AG10803 (cell line): ENCODE measurements around the gene STK24.

Source experiments
- DNase-seq: peaks from one replicate; pipeline ENCODE4 v3.0.0; 2010; ENCODE audit warnings: low read depth
- H3K4me3 ChIP-seq: 2 replicates; pipeline ENCODE4 v1.5.1; 2011; ENCODE audit warnings: mild to moderate bottlenecking, low read length, control low read depth
- TF ChIP-seq, protein P1 (sequence below): conservative IDR thresholded peaks from 2 replicates; pipeline ENCODE4 v1.5.1; 2011; ENCODE audit warnings: mild to moderate bottlenecking, low read length, control low read depth, inconsistent platforms

STK24 gene

DNA sequence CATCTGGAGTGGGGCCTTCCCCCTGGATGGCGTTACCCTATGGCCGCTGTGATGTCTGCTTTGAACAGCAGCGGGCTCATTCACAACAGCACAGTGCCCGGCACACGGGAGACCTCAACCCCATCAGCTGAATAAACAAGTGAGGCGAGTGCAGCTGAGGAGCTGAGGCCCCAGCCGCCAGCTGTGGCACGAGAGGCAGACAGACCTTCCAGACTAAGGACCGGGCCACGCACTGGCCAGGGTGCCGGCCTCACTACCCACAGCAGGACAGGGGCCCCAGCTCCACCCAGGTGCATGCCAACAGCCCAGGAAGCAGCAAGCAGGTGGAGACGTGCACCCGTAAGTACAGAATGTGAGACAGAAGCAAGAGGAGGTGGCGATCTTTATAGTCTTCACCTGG lies 39.6 kb downstream of the STK24 start:
- no peak overlapping the region for H3K4me3 ChIP-seq
- TF ChIP-seq, protein P1, sequence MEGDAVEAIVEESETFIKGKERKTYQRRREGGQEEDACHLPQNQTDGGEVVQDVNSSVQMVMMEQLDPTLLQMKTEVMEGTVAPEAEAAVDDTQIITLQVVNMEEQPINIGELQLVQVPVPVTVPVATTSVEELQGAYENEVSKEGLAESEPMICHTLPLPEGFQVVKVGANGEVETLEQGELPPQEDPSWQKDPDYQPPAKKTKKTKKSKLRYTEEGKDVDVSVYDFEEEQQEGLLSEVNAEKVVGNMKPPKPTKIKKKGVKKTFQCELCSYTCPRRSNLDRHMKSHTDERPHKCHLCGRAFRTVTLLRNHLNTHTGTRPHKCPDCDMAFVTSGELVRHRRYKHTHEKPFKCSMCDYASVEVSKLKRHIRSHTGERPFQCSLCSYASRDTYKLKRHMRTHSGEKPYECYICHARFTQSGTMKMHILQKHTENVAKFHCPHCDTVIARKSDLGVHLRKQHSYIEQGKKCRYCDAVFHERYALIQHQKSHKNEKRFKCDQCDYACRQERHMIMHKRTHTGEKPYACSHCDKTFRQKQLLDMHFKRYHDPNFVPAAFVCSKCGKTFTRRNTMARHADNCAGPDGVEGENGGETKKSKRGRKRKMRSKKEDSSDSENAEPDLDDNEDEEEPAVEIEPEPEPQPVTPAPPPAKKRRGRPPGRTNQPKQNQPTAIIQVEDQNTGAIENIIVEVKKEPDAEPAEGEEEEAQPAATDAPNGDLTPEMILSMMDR: no peak
- no peak for DNase-seq

DNA sequence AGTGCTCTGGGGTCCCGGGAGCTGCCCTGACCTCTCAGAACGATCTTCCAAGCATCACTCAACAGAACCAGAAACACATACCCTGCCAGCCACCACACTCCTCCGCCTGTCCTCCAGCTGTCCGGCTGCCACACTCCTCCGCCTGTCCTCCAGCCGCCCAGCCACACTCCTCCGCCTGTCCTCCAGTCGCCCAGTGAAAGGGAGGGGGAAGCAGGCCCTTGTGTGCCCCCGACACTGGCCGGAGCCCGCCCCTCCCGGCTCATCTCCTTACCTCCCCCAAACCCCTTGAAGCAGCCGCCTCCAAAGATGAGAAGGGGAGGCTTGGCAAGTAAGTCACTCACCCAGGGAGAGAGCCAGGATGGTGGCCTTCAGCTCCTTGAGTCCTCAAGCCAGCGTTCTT lies 40.2 kb downstream of the STK24 start:
- TF ChIP-seq, protein P1: no peak
- no peak overlapping the region for H3K4me3 ChIP-seq
- no peak for DNase-seq

DNA sequence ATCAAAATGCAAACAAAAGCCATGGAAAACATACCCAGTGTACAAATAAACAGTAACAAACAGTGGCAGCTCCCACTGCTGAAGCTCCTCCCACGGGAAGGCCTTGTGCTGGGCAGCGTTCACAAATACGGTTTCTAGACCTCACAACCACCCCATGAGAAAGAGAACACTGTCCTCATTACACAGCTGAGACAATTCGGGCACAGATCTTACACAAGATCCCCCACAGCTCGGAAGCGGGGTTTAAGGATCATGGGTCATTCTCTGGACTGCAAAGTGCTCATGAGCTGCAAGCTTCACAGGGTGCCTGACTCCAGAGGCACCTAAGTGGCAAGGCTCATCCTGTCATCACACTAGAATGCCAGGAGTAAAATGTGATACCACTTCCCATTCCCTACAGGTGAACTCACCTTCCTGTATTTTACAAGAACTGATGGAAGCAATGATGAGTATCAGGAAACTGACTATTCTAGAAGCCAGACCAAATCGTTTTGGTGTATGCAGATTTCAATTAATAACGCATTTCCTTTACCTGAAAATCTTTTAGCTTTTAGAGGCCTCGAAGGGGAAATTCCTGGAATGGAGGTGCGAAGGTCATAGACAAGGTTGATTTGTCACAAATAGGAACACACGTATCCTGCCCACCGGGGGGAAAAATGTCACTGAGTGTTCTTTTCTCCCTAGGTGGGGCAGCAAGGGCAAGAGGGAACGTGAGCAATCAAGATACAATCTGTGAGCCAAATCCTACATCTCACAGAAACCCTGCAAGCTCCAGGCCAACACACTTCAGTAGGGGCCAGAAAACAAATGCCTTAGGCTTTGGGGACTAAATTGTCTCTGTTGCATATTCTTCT lies 41.2 kb downstream of the STK24 start:
- no peak for DNase-seq
- H3K4me3 ChIP-seq: no peak overlapping the region
- TF ChIP-seq, protein P1: no peak

GRCh38 chr13:98534821-98535220 lies 42.1 kb downstream of the STK24 start:
- TF ChIP-seq, protein P1: no peak
- no peak for DNase-seq
- no peak overlapping the region for H3K4me3 ChIP-seq

DNA sequence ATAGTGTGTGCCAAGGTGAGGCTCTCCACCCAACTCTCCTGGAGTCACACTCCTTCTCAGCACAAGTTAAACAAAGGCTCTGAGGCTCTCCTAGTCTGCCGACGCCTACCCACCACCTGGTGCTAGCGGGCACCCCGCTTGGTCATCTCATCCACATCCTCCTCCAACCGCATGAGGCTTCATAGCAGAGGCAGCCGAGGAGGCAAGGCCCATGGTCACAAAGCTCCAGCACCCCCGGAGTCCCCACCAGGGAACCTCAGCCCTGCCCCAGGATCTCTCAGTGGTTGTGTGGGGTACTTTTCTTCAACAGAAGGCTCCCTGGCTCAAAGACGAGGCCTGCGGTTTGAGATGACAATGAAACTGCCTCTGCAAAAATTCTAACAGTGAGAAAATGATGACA lies 43.0 kb downstream of the STK24 start:
- no peak for DNase-seq
- TF ChIP-seq, protein P1: no peak
- H3K4me3 ChIP-seq: no peak overlapping the region

- H3K4me3 ChIP-seq: no peak overlapping the region
- TF ChIP-seq, protein P1: no peak
- DNase-seq: no peak
Measured at GRCh38 chr13:98532254-98532653, 44.7 kb downstream of the STK24 start.

- TF ChIP-seq, protein P1: no peak
- H3K4me3 ChIP-seq: no peak overlapping the region
- DNase-seq: no peak
Measured at GRCh38 chr13:98530217-98530616, 46.7 kb downstream of the STK24 start.
